CD4-positive, alpha-beta T cell treated with Interferon gamma for 1 hour (primary cell): Measurements from ENCODE around the gene LSAMP.
"Not testable (repeated sequence)": the region's sequence is repeated elsewhere in the genome, so short reads cannot be mapped to it uniquely, and the experiment has no call there.

Experiments
- DNase-seq: peaks from one replicate; pipeline ENCODE4 v3.0.0-alpha.2; 2020

The LSAMP gene

DNA sequence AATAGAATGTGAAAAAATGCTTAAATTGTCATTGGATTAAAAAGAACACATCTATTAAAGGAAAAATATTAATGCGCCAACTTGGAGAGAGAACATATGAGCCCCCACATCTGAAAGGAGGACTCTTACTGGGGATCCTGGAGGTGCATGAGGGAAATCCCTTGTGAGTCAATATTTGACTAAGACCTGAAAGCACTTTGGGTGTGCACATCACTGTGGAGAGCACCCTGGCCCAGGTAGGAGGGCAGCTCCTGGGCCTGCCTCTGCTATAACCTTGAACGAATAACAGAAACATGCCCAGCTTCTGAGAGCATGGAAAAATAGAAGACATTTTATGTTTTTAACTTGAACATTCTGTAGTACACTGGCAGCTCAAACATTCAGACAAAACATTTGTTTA, 622.2 kb downstream of the LSAMP start:
- DNase-seq, result no peak

DNA sequence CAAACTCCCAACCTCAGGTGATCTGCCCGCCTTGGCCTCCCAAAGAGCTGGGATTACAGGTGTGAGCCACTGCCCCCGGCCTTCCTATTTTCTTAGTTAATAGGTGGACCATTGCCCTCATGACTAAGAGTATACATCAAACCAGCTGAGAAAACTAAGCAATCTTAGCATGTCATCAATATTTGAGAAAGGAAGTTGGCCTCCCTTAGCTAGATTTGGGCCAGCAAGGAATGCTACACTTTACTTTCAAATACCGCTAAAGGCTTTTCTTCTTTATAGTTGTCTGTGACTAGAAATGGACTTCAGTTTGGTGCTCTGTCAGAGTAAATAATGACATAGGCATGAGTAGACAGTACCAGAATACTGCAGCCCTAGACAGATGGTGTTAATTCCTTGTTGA, 622.7 kb downstream of the LSAMP start:
- no peak for DNase-seq

DNA sequence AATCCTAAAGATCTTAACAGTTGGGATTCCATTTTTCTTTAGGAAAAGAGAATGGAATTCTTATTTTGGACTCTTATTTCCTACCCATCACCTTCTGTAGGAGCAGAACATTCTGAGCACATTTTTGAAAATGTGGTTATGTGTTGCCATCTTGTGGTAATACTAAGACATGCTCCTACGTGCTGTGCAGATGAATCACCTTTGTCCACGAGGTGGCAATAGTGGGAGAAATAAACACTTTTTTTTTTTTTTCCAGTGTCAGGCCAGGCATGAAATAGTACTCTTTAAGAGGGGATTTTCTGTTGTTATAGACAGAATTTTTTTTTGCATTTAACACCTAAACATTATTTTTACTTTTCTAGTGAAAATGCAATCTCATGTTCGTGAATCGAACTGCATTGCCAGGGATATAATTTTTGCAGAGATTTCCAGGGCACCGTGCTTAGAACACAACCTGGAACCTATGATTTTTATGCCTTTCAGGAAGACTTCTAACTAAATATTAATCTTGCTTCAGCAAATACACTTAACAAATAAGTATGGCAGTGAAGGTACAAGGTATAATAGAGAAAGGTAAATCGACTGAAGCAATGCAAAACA, 625.4 kb downstream of the LSAMP start:
- DNase-seq, result peak; percentile 58

DNA sequence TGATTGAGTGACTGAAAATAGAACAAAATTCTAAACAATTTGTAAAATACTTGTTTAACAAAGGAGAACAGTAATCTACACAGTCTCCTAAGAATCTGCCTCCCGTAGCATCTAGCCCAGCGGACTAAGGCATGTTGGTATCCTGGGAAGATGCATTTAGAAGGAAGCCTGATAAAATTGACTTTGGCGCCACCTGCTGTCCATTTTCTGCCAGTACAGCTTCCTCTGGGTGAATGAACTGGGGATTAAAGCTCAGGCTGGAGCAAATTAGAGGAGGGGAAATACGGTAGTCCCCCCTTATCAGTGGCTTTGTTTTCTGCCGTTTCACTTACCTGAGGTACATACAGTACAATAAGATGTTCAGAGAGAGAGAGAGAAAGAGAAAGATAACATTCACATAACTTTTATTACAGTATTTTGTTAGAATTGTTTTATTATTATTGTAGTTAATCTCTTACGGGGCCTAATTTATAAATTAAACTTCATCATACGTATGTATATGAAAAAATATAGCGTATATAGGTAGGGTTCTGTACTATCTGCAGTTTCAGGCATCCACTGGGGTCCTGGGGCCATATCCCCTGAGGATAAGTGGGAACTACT, 630.4 kb downstream of the LSAMP start:
- peak; percentile 46 for DNase-seq

DNA sequence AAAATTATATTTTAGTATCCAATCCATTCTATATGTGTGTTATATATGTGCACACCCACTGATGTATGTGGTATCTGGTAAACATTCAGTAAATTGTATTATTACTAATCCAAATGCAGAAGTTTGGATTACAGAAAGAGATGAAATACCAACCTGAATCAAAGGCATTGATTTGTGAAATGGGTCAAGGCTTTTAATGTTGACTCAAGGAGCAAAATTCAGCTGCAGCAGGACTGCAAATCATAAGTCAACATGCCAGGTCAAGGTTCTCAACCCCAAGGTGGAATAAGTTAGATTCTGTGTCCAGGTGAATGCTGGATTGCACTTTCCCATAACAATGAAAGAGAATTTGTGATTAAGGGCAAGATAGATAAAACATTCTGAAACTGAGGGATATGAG, 631.3 kb downstream of the LSAMP start:
- no peak for DNase-seq

DNA sequence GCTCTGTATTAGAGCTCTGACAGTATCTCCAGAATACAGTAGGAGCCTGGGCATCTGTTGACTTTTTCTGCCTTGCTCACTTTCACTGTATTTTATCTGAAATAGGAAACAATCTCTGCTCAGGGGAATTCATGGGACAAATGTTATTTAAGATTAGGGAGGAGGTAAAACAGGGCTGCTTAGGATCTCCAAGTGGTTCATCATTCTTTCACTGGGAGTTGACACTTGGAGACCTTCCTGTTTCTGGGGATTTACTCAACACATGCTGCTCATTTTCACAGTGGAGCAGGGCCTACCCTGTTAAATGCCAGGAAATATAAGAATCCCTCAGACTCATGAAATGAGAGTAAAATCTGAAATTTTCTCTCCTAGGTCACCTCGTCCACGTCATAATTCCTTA, 636.5 kb downstream of the LSAMP start:
- no peak for DNase-seq

DNA sequence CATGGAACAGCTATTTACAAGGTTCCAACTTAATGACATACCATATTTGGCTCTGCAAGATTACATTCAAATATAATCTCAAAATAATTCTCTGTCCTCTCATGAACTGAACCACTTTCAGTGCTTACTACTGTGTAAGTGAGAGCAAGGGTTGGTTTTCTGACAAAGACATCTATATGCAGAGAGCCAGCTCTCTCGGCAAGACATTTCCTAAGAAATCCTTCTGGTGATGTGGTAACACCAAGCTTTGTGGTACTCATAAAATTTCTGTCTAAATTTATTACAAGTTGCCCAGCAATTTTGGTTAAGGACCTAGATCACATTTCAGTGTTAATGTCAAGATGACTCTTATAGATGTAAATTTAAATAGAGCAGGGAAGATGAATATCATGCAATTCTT, 637.0 kb downstream of the LSAMP start:
- DNase-seq, result no peak

DNA sequence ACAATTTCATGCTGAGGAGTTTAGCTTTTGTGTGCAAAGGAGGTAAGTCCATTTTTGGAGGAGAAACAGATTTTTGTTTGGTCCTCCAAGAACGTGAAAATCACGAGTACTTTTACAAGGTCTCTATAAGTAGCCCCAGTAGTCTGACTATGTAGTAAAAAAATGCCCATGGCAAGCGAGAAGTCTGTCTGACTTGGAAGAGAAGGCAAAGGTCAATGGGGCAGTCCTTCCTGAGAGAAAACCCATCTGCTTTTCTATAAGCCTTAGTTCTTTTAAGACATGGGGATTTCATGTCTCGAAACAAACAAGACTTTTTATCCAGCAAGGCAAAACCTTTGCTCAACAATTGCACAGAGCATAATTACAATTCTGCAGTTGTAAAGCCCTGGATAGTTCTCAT, 638.8 kb downstream of the LSAMP start:
- no peak for DNase-seq

DNA sequence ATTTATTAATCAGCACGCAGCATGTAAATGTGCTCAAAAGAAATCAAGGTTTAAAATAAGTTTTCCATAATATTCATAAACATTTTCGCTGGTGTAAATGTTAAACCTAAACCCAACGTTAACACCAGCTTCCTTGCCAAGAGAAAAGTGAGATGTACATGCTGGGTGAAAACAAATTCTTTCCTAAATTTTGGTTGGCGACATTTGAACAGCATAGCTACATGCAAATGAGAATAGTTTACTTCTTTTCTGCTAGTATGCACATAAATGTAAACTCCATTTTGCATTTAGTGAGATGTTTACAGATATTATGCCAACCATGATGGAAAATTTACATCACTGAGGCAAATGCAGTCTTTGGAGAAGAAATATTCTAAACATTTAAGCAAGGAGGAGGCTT, 639.8 kb downstream of the LSAMP start:
- DNase-seq, result no peak

DNA sequence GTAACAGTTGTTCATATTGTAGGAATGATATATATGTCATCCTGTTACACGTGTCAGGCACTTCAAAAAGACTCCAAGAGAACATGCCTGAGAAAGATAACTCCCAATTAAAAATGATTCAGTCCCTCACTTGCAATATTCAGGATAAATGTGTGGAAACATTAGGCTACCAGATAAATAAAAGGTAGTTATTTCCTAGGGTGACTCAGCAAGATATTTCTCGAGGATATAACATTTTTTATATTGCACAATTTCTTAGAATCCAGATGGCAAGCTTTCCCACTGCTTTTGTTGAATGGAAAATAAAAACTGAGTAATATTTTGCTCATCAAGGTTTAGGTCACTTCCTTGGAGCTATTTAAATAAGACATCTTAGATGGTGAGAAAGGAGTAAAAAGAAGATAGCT, 640.6 kb downstream of the LSAMP start:
- DNase-seq, result no peak

DNA sequence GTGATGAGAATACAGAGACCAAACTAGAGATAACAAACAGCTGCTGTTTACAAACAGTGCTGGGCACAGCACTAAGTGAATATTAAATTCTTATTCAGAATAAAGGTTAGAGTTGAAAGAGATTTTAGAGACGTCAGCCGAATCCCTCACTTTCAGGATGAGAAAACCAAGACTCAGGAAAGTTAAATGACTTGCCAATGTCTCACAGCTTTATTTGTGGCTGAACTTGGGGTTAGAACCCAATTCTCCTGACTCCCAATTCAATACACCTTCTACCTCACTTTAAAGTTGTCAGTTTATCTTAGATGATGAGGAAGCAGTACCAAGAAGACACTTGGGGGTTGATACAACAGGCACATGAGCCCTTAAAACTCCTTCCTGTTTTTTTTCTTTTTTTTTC, 641.1 kb downstream of the LSAMP start:
- DNase-seq, result no peak

DNA sequence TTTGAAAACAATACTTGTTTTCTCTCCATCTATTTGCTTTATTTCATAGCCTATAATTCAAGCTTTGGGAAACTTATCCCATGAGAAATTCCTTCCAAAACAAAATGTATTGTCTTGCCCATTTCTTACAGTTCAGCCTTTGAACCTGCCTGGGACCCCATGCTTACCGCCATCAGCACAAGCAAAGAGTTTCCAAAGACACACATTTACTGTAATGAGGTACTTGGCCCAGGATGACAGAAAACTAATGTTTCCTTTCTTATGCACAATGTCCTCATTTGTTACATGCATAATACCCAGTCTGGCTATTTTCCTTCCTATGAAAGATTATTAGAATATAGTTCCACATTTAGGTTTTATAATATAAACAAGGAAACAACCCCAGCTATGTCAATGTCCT, 641.6 kb downstream of the LSAMP start:
- DNase-seq, result no peak

DNA sequence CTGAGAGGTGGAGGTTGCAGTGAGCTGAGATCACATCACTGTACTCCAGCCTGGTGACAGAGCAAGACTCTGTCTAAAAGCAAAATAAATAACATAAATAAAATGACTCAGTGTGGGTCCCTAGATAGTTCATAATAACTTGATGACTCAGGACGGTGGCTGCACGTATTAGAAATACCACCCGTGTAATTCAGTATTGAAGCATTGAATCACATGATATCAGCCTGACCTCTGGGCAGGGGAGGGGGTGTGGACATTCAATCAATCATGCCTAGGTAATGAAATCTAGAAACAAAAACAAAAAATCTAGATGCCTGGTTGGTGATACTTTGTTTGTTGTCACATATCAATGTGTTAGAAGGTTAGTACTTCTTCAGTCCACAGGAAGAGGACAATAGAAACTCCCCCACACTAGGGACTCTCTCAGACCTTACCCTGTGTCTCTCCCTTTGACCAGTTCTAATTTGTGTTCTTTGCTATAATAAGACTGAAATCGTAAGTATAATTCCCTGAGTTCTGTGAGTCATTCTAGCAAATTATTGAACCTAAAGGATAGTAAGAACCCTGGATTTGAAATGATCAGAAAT, 644.7 kb downstream of the LSAMP start:
- no peak for DNase-seq

DNA sequence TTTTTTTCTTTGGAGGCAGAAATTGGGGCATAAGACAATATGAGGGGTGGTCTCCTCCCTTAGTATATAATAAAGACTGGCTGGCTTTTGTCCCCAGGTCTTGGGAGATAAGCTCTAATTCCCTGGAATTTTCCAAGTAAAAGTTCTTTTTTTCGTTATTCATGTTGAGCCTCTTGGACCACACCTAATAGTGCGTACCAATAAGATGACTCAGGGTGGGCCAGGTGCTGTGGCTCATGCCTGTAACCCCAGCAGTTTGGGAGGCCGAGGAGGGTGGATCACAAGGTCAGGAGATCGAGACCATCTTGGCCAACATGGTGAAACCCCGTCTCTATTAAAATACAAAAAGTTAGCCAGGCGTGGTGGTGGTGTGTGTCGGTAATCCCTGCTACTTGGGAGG, 645.2 kb downstream of the LSAMP start:
- not testable (repeated sequence) for DNase-seq

DNA sequence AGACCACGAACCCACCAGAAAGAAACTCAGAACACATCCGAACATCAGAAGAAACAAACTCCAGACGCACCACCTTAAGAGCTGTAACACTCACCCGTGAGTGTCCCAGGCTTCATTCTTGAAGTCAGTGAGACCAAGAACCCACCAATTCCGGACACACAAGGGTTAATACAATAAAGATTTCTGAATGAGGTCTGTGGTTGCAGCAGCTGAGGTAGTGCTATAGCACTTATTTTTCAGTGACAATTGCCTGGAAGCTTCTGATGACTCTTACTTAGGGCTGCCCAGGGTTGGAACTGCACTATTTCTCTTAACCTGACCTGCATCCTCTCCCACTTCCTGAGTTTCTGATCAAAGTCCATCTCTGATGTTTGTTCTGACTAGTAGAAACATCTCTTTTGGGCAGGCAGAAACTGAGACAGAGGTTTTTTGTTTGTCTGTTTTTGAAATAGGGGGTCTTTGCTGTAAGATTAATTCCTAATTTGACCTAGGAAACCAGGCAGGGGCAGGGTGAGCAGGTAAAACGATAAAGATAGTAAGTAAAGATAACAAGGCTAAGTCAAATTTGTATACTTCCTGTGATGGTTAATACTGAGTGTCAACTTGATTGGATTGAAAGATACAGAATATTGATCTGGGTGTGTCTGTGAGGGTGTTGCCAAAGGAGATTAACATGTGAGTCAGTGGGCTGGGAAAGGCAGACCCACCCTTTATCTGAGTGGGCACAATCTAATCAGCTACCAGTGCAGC, 652.9 kb downstream of the LSAMP start:
- no peak for DNase-seq

DNA sequence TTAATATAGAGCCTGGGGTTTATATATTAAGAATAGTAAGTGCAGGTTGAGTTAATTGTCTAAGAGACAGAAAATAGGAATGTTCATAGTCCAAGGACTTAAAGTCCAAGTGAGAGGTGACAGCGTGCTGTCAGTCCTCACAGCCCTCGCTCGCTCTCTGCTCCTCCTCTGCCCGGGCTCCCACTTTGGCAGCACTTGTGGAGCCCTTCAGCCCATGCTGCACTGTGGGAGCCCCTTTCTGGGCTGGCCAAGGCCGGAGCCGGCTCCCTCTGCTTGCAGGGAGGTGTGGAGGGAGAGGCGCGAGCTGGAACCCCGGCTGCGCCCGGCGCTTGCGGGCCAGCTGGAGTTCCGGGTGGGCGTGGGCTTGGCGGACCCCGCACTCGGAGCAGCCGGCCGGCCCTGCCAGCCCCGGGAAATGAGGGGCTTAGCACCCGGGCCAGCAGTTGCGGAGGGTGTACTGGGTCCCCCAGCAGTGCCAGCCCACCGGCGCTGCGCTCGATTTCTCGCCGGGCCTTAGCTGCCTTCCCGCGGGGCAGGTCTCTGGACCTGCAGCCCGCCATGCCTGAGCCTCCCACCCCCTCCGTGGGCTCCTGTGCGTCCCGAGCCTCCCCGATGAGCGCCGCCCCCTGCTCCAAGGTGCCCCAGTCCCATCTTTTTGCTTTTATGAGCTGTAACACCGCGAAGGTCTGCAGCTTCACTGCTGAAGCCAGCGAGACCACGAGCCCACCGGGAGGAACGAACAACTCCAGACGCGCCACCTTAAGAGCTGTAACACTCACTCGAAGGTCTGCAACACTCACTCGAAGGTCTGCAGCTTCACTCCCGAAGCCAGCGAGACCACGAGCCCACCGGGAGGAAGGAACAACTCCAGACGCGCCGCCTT, 653.8 kb downstream of the LSAMP start:
- DNase-seq, result not testable (repeated sequence)

DNA sequence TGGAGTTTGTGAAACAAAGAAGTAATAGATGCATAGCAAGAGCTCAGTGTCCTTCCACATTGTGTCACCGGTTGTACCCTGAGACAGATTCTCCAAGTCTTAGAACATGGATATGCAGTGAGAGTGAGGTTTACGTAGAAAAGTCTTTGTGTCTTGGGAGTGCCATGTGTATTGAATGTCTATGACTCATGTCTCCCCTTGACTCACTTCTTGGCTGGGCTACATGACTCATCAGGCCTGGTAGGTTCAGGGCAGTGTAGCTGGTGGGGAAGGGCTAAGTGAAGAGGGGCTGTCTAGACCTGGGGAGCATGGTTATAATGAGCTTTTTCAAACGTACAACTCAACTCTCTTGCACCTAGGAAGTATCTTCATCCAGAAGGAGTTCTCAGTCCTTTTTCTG, 654.5 kb downstream of the LSAMP start:
- DNase-seq, result no peak

DNA sequence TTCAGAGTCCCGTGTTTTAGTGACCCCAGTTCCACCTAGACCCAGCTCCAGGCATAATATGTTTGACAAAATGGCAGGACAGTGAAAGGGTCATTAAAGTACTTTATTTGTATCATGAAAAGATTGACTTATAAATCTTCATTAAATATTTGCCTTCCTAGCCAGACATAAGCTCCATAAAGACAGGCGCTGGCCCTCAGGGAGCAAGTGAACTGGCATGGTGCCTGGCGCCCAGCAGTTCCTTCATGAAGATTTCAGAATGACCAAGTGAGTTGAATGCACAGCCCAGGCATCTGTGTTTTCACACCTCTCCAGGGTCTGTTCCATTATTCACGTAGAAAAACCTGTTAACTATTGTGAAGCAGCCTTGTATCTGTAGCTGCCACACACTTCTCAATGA, 655.8 kb downstream of the LSAMP start:
- DNase-seq, result no peak

DNA sequence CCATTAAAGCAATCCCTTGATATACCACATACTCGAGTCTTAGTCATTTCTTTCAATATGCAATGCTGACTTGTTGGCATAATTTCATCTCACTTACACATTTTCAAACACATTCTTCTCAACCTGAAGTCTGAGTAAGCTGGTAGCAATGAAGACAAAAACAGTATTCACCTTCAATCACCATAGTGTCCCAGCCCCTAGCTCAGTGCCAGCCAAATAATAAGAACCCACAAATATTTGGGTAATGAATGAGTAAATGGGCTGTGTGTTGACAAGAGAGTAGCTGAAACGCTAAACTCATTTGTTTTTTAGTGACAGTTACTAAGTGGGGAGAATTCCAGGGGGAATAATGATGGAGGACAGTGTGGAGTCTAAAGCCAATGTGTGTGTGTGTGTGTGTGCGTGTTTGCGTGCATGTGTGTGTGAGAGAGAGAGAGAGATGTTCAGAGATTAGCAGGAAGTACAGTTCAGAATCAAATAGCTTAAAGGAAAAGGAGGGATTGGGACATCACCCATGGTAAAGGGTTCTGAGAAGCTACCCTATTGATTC, 656.3 kb downstream of the LSAMP start:
- no peak for DNase-seq

DNA sequence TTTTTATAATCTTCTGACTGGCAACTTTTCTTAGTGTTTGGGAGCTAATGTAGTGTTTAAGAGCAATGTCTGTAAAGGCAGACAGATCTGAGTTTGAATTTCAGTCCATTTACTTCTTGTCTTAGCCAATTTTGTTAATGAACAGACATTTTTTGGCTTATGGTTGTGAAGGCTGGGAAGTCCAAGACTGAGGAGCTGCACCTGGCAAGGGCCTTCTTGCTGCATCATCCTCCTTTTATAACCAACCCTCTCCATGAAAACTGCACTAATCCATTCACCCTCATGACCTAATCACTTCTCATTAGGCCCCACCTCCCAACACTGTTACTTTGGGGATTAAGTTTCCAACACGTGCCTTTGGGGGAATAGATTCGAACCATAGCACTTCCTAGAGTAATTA, 657.5 kb downstream of the LSAMP start:
- DNase-seq, result no peak

DNA sequence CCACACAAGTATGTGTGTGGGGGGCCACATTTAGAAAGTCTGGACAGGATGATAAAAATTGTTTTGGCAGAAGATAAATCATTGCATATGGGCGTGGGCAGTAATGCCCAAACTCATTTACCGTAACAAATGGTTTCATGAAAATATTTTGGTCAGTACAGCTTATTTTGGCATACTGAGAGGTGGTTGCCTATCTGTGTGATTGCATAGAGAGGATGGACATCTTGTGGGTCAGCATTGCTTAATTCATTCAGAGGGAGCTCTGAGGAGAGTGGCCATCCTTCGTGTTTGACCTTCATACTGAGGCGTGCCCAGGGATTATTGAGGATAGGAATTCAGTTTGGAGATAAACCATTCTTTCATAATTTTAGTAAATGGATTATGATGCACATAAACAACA, 659.5 kb downstream of the LSAMP start:
- DNase-seq, result no peak

DNA sequence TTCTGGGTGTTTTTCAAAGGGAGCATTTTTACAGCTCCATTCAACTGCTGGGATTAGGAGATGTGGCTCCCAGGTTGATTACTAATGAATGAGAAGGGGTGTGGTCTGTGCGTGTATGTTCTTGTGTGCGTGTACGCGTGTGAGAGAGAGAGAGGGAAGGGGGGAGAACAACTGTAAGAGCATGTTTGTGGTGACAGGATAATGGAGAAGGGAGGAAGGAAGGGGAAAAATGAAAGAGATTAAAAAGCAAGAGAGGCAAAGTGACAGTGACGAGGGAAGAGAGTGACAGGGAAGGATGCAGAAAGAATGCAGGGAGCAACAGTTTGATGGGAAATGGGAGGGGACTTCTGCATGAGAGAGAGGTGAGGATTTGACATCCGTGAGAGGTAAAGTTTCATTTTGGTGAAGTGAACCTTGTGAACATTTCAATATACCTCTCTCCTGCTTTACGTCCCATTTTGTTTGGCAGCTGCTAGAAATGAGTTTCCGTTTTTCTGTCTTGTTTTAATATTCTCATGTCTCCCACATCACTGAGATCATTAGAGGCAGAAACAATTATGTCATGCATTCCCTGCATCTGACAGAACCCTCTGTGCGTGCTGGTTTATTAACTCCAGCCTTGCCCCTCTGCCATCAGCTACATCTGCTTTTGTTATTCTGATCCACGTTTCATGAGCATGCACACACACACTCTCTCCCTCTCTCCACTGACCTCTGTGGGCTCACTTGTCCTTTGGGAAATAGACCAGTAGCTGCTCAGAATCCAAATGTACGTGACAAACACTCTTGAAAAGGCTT, 660.3 kb downstream of the LSAMP start:
- no peak for DNase-seq
